GM20000 (cell line): ENCODE results near the gene PARP11.

ENCODE experiments used
- DNase-seq: peaks from one replicate; pipeline ENCODE4 v3.0.0; 2012; ENCODE audit warnings: low spot score
- TF ChIP-seq, protein P1 (sequence below): IDR thresholded peaks from 2 replicates; pipeline ENCODE4 v1.5.1; 2012; ENCODE audit warnings: mild to moderate bottlenecking, control low read depth; ENCODE audit errors: extremely low read depth, missing control alignments

Gene PARP11

DNA sequence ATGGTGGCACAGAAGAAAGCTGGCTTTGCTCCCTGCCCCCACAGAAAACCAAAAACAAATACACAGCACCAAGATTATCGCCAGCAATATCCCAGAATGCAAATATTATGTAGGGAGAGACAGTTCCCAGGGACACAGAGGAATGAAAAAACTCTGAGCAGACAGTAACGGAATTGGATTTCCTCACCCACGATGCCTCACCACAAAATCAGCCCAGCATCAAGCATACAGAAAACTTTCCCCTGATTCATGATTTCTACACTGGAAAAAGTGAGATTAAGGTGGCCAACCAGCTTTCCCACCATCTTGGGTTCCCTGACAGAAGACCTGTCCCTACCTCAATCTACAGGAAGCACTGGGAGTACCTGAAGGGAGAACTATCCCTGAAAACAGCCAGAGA, 36.6 kb downstream of the PARP11 start:
- TF ChIP-seq, protein P1, sequence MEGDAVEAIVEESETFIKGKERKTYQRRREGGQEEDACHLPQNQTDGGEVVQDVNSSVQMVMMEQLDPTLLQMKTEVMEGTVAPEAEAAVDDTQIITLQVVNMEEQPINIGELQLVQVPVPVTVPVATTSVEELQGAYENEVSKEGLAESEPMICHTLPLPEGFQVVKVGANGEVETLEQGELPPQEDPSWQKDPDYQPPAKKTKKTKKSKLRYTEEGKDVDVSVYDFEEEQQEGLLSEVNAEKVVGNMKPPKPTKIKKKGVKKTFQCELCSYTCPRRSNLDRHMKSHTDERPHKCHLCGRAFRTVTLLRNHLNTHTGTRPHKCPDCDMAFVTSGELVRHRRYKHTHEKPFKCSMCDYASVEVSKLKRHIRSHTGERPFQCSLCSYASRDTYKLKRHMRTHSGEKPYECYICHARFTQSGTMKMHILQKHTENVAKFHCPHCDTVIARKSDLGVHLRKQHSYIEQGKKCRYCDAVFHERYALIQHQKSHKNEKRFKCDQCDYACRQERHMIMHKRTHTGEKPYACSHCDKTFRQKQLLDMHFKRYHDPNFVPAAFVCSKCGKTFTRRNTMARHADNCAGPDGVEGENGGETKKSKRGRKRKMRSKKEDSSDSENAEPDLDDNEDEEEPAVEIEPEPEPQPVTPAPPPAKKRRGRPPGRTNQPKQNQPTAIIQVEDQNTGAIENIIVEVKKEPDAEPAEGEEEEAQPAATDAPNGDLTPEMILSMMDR = no peak
- DNase-seq = no peak

DNA sequence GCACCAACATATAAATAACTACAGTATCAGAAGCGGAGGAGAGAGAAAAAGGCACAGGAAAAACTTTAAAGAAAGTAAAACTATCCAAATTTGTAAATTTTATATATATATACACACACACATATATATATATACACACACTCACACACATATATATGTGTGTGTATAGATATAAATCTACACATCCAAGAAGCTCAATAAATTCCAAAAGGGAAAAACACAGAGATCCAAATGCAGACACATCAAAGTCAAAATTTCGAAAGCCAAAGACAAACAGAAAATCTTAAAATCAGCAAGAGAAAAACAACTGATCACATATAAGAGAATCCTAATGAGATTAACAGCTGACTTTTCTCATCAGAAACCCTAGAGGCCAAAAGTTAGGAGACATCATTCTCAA, 37.3 kb downstream of the PARP11 start:
- TF ChIP-seq, protein P1 = no peak
- DNase-seq = no peak

DNA sequence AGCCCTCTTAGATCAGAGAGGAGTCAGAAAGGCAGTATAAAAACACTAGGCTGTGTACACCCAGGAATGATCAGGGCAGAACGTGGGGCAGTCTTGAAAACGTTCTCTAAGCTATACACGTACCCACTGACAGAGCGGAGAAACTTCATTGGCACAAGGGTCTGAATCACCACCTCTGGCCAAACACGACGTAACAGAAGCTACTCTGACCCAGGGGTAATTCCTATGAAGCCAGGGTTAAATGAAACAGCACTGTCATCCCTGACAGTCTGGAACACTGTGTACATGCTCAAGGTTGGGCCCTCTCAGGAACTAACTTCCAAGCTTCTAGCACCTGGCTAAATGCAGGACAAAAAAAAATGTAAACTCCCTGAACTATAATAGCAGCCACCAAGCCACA, 38.4 kb downstream of the PARP11 start:
- no peak for DNase-seq
- TF ChIP-seq, protein P1 = no peak

DNA sequence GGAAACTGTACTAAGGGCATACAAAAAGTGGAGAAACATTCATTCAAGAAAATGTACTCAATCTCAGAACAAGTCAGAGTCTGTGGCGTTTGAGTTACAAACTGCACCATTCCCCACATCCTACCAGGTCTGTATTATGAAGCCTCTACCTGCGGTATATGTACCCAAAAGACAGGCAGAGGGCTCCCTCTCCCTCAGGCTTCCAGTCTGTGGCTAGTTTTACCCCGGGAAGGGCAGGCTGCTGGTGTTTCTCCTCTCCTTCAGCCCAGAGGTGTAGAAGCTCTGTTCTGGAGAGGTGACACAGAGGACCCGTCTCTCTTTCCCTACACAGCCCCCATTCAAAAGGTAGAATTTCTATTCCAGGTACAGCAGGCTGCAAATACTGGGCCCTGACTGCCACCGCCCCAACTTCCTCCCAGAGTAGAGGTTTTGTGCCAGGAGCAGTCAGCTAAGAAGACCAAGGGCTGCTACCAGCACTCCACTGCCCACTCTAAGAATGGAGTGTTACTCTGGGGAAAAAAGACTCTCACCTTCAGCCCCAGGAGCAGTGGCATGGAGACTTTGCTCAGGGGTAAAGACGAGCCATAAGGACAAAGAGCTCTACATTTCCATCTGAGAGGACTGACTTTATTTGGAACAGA, 39.4 kb downstream of the PARP11 start:
- DNase-seq = no peak

DNA sequence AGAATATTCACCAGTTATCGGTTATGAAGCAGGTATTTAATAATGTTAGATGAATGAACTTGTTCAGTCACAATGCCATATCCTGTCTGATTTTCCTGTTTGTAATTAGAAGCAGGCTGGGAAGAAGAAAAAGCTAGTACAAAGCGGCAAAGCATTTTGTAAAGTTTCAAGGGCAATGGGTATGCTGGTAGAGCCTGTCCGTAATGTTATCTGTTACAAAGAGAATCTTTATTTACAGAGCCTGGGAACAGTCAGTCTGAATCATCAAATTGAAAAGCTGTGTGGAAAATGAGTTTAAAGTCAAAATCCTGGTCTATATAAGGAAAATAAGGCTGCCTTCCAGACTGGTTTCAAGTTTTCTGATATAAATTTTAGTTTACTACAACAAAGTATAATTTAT, 40.5 kb downstream of the PARP11 start:
- TF ChIP-seq, protein P1 = no peak
- no peak for DNase-seq

More for the DNA sequence above, 39.4 kb downstream of the PARP11 start:
- TF ChIP-seq, protein P1 = no peak

DNA sequence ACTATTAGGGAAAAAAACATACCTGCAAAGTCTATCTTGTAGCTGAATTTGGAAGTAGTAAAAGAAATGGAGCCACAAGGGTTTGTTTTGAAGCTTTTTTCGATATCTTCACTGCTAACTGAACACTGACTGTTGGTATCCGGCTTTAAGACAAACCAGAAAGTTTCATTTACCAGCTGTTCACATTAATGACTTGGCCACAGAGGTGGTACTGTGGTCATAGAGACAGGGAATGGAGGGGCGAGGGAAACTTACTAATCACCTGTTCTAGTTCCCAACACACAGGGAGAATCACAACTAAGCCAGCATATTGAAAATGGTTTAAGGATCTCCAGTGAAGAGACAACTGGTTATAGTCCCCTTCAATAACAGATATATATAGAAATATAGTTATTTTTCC, 44.3 kb downstream of the PARP11 start:
- TF ChIP-seq, protein P1 = no peak
- DNase-seq = no peak

DNA sequence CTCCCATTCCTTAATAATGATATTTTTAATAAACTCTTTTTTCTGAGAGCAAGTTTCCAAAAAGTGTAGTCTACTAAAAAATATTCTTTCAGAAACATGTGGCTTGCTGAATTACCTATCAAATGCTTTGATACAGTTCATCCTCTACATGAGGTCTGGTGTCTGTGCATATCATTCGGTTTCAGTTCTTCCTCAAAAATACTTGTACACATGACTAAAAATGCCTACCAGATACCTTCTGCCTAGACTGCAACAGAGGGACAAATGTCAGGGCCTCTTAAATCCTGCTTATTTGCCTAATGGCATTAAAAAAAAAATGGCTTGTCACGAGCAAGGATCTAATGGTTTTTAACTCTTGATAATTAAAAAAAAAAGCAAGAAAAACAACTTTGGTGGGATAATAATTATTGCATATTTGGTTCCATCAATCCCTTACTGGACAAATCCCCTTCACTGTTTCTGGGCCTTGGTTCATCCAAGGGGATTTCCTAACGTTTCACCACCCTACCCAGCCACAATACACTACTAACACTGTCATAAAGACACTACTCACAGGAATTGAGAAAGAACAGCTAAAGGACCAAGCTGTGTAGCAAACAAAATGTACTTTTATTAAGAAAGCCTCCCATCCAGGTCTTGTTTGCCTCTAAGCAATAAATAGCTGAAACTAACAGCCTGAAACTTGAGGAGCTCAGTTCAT, 45.7 kb downstream of the PARP11 start:
- peak; percentile 15 for DNase-seq
- TF ChIP-seq, protein P1 = no peak
